CD4-positive, alpha-beta memory T cell (primary cell): ENCODE results near the gene SLC29A4. TPM values are rescaled to one million over a fixed set of nuclear protein-coding genes. Genes with fewer than 3 reads are reported as not detected.
A peak's percentile ranks its signal among the peaks of the same experiment; 100 is the strongest.

Experiments
- CTCF ChIA-PET: fragments of 350-600 bp; sonication (Branson Sonifier 250); formaldehyde crosslinking; loops from one replicate; lab custom pipeline; 2021; ENCODE audit warnings: inconsistent platforms; ENCODE audit not compliant: partially characterized antibody; lab: Charles Lee
- POLR2A ChIA-PET: fragments of 350-600 bp; sonication (Branson Sonifier 250); formaldehyde crosslinking; loops from one replicate; lab custom pipeline; 2021; ENCODE audit not compliant: partially characterized antibody; lab: Charles Lee
- DNase-seq, 5 donors: peaks; one replicate each; pipeline versions ENCODE4 v3.0.0 to v3.0.0-alpha.2; 2020 to 2022; ENCODE audit warnings: mixed read lengths in 1 of 5
- H3K27ac ChIP-seq: one replicate; pipeline ENCODE4 v1.7.0; 2013; ENCODE audit warnings: low read depth, low read length
- H3K27me3 ChIP-seq: 2 replicates; pipeline ENCODE4 v1.7.0; 2013; ENCODE audit warnings: mild to moderate bottlenecking, low read length, moderate library complexity; ENCODE audit not compliant: insufficient read depth
- H3K36me3 ChIP-seq: 2 replicates; pipeline ENCODE4 v1.7.0; 2013; ENCODE audit warnings: mild to moderate bottlenecking, low read length, moderate library complexity; ENCODE audit not compliant: insufficient read depth
- H3K4me1 ChIP-seq: 2 replicates; pipeline ENCODE4 v1.7.0; 2013; ENCODE audit warnings: mild to moderate bottlenecking, low read length, moderate library complexity; ENCODE audit not compliant: insufficient read depth
- H3K4me3 ChIP-seq, 2 donors: one replicate each; pipeline ENCODE4 v1.7.0; 2013; ENCODE audit warnings: low read length in 2 of 2, mild to moderate bottlenecking in 1 of 2
- H3K9me3 ChIP-seq, 2 donors: one replicate each; pipeline ENCODE4 v1.7.0; 2013; ENCODE audit warnings: low read length in 2 of 2, control low read depth in 1 of 2; ENCODE audit not compliant: control insufficient read depth in 1 of 2
- H3K27ac Mint-ChIP-seq, 7 donors: one replicate each; pipeline ENCODE4 v1.8.0; 2020 to 2021; ENCODE audit warnings: mixed read lengths in 7 of 7, mild to moderate bottlenecking in 6 of 7, inconsistent platforms in 3 of 7, moderate library complexity in 3 of 7
- H3K27me3 Mint-ChIP-seq, 2 donors: one replicate each; pipeline ENCODE4 v1.8.0; 2020 to 2021; ENCODE audit warnings: mixed read lengths in 2 of 2
- H3K36me3 Mint-ChIP-seq, 2 donors: one replicate each; pipeline ENCODE4 v1.8.0; 2020 to 2021; ENCODE audit warnings: mixed read lengths in 2 of 2, inconsistent platforms in 1 of 2, mild to moderate bottlenecking in 1 of 2
- H3K4me1 Mint-ChIP-seq, 4 donors: one replicate each; pipeline ENCODE4 v1.8.0; 2020 to 2021; ENCODE audit warnings: mixed read lengths in 4 of 4, mild to moderate bottlenecking in 1 of 4
- H3K4me3 Mint-ChIP-seq, 8 donors: one replicate each; pipeline ENCODE4 v1.8.0; 2020 to 2021; ENCODE audit warnings: mixed read lengths in 8 of 8, mild to moderate bottlenecking in 7 of 8, moderate library complexity in 6 of 8, inconsistent platforms in 3 of 8
- H3K9me3 Mint-ChIP-seq, 8 donors: one replicate each; pipeline ENCODE4 v1.8.0; 2020 to 2021; ENCODE audit warnings: mixed read lengths in 8 of 8, mild to moderate bottlenecking in 5 of 8, inconsistent platforms in 3 of 8, moderate library complexity in 1 of 8
- intact Hi-C: fragments of 100-400 bp; cut with micrococcal nuclease; formaldehyde crosslinking; loops from one replicate; pipeline ENCODE4 v1.15.1; 2023
- polyA plus RNA-seq, 2 donors: library from polyadenylated mRNA; unstranded; fragments of 300-500 nt; fragmentation: Illumina TruSeq; gene quantifications; one replicate each; pipeline ENCODE4 v1.2.3, GENCODE V29; 2021
- total RNA-seq, 2 experiments: library from RNA; stranded (reverse); gene quantifications; one replicate each; pipeline ENCODE4 v1.2.3, GENCODE V29; 2021

SLC29A4 gene
- total and polyA plus RNA-seq, 4 experiments from 2014 or later = 0.36 to 0.82 (median 0.63) TPM

GRCh38 chr7:5334671-5335070, 51.9 kb downstream of the SLC29A4 start:
- Mint-ChIP-seq H3K27ac (peak overlapping the region in 1 of 7 donors; percentile 70), H3K4me1 (peaks cover 12 to 21% (median 19%) of the 10 kb centered on the region in 4 donors), H3K27me3 (no peaks in the 10 kb centered on the region), H3K4me3 (no peak overlapping the region), H3K36me3 (peaks cover 54 to 57% of the 10 kb centered on the region in 2 donors), H3K9me3 (peaks cover 3 to 31% (median 20%) of the 10 kb centered on the region in 8 donors)
- no peak for DNase-seq
- Histone ChIP-seq H3K36me3 (peaks cover 10% of the 10 kb centered on the region), H3K27ac (no peak overlapping the region), H3K27me3 (no peaks in the 10 kb centered on the region), H3K9me3 (no peaks in the 10 kb centered on the region), H3K4me1 (peaks cover 22% of the 10 kb centered on the region), H3K4me3 (no peak overlapping the region)
- ChIA-PET CTCF (interaction anchor here (0.7 kb wide), 1 partner anchor 160 kb away, joined by 4 read pairs; no protein-coding TSS in a partner anchor), POLR2A (no interaction called here)
- intact Hi-C loops = loop anchor here (10.0 kb wide), 1 partner anchor 90 kb away; no protein-coding TSS in a partner anchor

- peaks cover 9% of the 10 kb centered on the region for H3K36me3 ChIP-seq
- Mint-ChIP-seq H3K36me3 (peaks cover 58 to 61% of the 10 kb centered on the region in 2 donors), H3K9me3 (peaks cover 3 to 33% (median 20%) of the 10 kb centered on the region in 8 donors), H3K27me3 (no peaks in the 10 kb centered on the region), H3K27ac (no peak overlapping the region), H3K4me1 (peaks cover 2 to 8% (median 5%) of the 10 kb centered on the region in 4 donors), H3K4me3 (no peak overlapping the region)
- H3K4me3 ChIP-seq = no peak overlapping the region
- peaks cover 3% of the 10 kb centered on the region for H3K4me1 ChIP-seq
- POLR2A ChIA-PET = no interaction called here
- no peaks in the 10 kb centered on the region for H3K9me3 ChIP-seq
- CTCF ChIA-PET = interaction anchor here (0.7 kb wide), 1 partner anchor 29 kb away, joined by 6 read pairs; no protein-coding TSS in a partner anchor
- intact Hi-C loops = loop anchor here (10.0 kb wide), 1 partner anchor 92 kb away; no protein-coding TSS in a partner anchor
- DNase-seq = no peak
- no peak overlapping the region for H3K27ac ChIP-seq
- no peaks in the 10 kb centered on the region for H3K27me3 ChIP-seq
Measured at GRCh38 chr7:5337047-5337446, 54.3 kb downstream of the SLC29A4 start.

- H3K27me3 ChIP-seq = no peaks in the 10 kb centered on the region
- intact Hi-C loops = loop anchor here (10.0 kb wide), 1 partner anchor 95 kb away; no protein-coding TSS in a partner anchor
- Mint-ChIP-seq H3K4me1 (peaks cover 0 to 2% (median 0%) of the 10 kb centered on the region in 4 donors), H3K9me3 (peaks cover 3 to 44% (median 34%) of the 10 kb centered on the region in 8 donors), H3K27me3 (no peaks in the 10 kb centered on the region), H3K36me3 (peaks cover 71 to 73% of the 10 kb centered on the region in 2 donors), H3K4me3 (no peak overlapping the region), H3K27ac (peak overlapping the region in 1 of 7 donors; percentile 42)
- peaks cover 0 to 3% of the 10 kb centered on the region in 2 donors for H3K9me3 ChIP-seq
- CTCF ChIA-PET = interaction anchor here (0.6 to 1.6 kb wide), 3 partner anchors 11 to 1154 kb away, joined by 3 to 4 read pairs (median 3); no protein-coding TSS in a partner anchor
- POLR2A ChIA-PET = no interaction called here
- DNase-seq = no peak
- peaks cover 25% of the 10 kb centered on the region for H3K36me3 ChIP-seq
- H3K4me3 ChIP-seq = no peak overlapping the region
- no peaks in the 10 kb centered on the region for H3K4me1 ChIP-seq
- H3K27ac ChIP-seq = no peak overlapping the region
Measured at GRCh38 chr7:5339955-5340354, 57.2 kb downstream of the SLC29A4 start.

- no peaks in the 10 kb centered on the region for H3K4me1 Mint-ChIP-seq
- Histone ChIP-seq H3K4me1 (no peaks in the 10 kb centered on the region), H3K36me3 (peaks cover 21% of the 10 kb centered on the region), H3K9me3 (peaks cover 0 to 3% of the 10 kb centered on the region in 2 donors), H3K27me3 (no peaks in the 10 kb centered on the region), H3K27ac (no peak overlapping the region), H3K4me3 (no peak overlapping the region)
- POLR2A ChIA-PET = no interaction called here
- H3K27me3 Mint-ChIP-seq = no peaks in the 10 kb centered on the region
- no peak overlapping the region for H3K27ac Mint-ChIP-seq
- H3K4me3 Mint-ChIP-seq = no peak overlapping the region
- H3K36me3 Mint-ChIP-seq = peaks cover 54 to 56% of the 10 kb centered on the region in 2 donors
- H3K9me3 Mint-ChIP-seq = peaks cover 0 to 23% (median 16%) of the 10 kb centered on the region in 8 donors
- intact Hi-C loops = no loop called here
- CTCF ChIA-PET = no interaction called here
- DNase-seq = no peak
Measured at GRCh38 chr7:5342631-5343030, 59.9 kb downstream of the SLC29A4 start.

- Histone ChIP-seq H3K9me3 (peaks cover 0 to 3% of the 10 kb centered on the region in 2 donors), H3K27ac (no peak overlapping the region), H3K27me3 (no peaks in the 10 kb centered on the region), H3K4me1 (no peaks in the 10 kb centered on the region), H3K36me3 (peaks cover 21% of the 10 kb centered on the region), H3K4me3 (no peak overlapping the region)
- CTCF ChIA-PET = no interaction called here
- Mint-ChIP-seq H3K4me1 (no peaks in the 10 kb centered on the region), H3K27ac (peak overlapping the region in 1 of 7 donors; percentile 59), H3K9me3 (peaks cover 0 to 20% (median 16%) of the 10 kb centered on the region in 8 donors), H3K4me3 (no peak overlapping the region), H3K27me3 (no peaks in the 10 kb centered on the region), H3K36me3 (peaks cover 52 to 54% of the 10 kb centered on the region in 2 donors)
- POLR2A ChIA-PET = no interaction called here
- no peak for DNase-seq
- intact Hi-C loops = no loop called here
Measured at GRCh38 chr7:5343884-5344283, 61.1 kb downstream of the SLC29A4 start.

GRCh38 chr7:5344342-5344741, 61.6 kb downstream of the SLC29A4 start:
- no peaks in the 10 kb centered on the region for H3K4me1 Mint-ChIP-seq
- intact Hi-C loops = no loop called here
- DNase-seq = no peak
- H3K27ac Mint-ChIP-seq = no peak overlapping the region
- peaks cover 0 to 3% of the 10 kb centered on the region in 2 donors for H3K9me3 ChIP-seq
- H3K27ac ChIP-seq = no peak overlapping the region
- peaks cover 51 to 54% of the 10 kb centered on the region in 2 donors for H3K36me3 Mint-ChIP-seq
- H3K4me3 ChIP-seq = no peak overlapping the region
- H3K27me3 Mint-ChIP-seq = no peaks in the 10 kb centered on the region
- ChIA-PET POLR2A (no interaction called here), CTCF (no interaction called here)
- peaks cover 21% of the 10 kb centered on the region for H3K36me3 ChIP-seq
- no peak overlapping the region for H3K4me3 Mint-ChIP-seq
- H3K27me3 ChIP-seq = no peaks in the 10 kb centered on the region
- peaks cover 0 to 20% (median 16%) of the 10 kb centered on the region in 8 donors for H3K9me3 Mint-ChIP-seq
- H3K4me1 ChIP-seq = no peaks in the 10 kb centered on the region

- Mint-ChIP-seq H3K36me3 (peaks cover 48 to 51% of the 10 kb centered on the region in 2 donors), H3K27ac (no peak overlapping the region), H3K4me1 (no peaks in the 10 kb centered on the region), H3K9me3 (peaks cover 0 to 18% (median 16%) of the 10 kb centered on the region in 8 donors), H3K4me3 (no peak overlapping the region), H3K27me3 (no peaks in the 10 kb centered on the region)
- POLR2A ChIA-PET = no interaction called here
- Histone ChIP-seq H3K9me3 (peaks cover 0 to 3% of the 10 kb centered on the region in 2 donors), H3K27me3 (no peaks in the 10 kb centered on the region), H3K4me1 (no peaks in the 10 kb centered on the region), H3K27ac (no peak overlapping the region), H3K36me3 (peaks cover 24% of the 10 kb centered on the region), H3K4me3 (no peak overlapping the region)
- DNase-seq = no peak
- CTCF ChIA-PET = no interaction called here
- intact Hi-C loops = no loop called here
Measured at GRCh38 chr7:5345171-5345570, 62.4 kb downstream of the SLC29A4 start.
